ENCODE data around the gene PSMD1. TPM values are rescaled to one million over a fixed set of nuclear protein-coding genes. Genes with fewer than 3 reads are reported as not detected.
A peak's percentile ranks its signal among the peaks of the same experiment; 100 is the strongest.

Gene PSMD1
- total RNA-seq, 1 donor from 2014 or later = 132 TPM

GRCh38 chr2:231152800-231153557 lies 96.3 kb downstream of the PSMD1 start:
- H3K27ac ChIP-seq = no peak overlapping the region
- no peak overlapping the region for H3K4me3 ChIP-seq
- H3K36me3 Mint-ChIP-seq = peaks cover 3% of the 10 kb centered on the region
- no peak overlapping the region for H2AFZ ChIP-seq (replicated peaks)
- peaks cover 12% of the 10 kb centered on the region for H3K36me3 ChIP-seq
- H3K27me3 Mint-ChIP-seq (ENCODE audit: insufficient read depth, low read depth) = peaks cover 2% of the 10 kb centered on the region
- no peak overlapping the region for H3K4me2 ChIP-seq
- TF ChIP-seq EZH2phosphoT487 (IDR thresholded peaks at IDR 0.05) = no peak
- TF ChIP-seq CTCF (IDR thresholded peaks at IDR 0.05) = no peak
- no peak for TF ChIP-seq EZH2 (IDR thresholded peaks at IDR 0.05)
- H3K9ac ChIP-seq = no peak overlapping the region
- peaks cover 5% of the 10 kb centered on the region for H3F3A ChIP-seq (ENCODE audit: low read depth)
- no peaks in the 10 kb centered on the region for H3K79me2 ChIP-seq (ENCODE audit: low read depth)
- no peaks in the 10 kb centered on the region for H3K9me3 Mint-ChIP-seq
- no peaks in the 10 kb centered on the region for H3K27me3 ChIP-seq
- H3K4me1 Mint-ChIP-seq = no peaks in the 10 kb centered on the region
- H3K4me1 ChIP-seq = no peaks in the 10 kb centered on the region
- H3K9me3 ChIP-seq (ENCODE audit: low read depth) = no peaks in the 10 kb centered on the region
- no peak for DNase-seq (ENCODE audit: low spot score)
- no peak overlapping the region for H3K27ac Mint-ChIP-seq
- no peak overlapping the region for H3K4me3 Mint-ChIP-seq
- no peaks in the 10 kb centered on the region for H4K20me1 ChIP-seq (ENCODE audit: low read depth)

DNA sequence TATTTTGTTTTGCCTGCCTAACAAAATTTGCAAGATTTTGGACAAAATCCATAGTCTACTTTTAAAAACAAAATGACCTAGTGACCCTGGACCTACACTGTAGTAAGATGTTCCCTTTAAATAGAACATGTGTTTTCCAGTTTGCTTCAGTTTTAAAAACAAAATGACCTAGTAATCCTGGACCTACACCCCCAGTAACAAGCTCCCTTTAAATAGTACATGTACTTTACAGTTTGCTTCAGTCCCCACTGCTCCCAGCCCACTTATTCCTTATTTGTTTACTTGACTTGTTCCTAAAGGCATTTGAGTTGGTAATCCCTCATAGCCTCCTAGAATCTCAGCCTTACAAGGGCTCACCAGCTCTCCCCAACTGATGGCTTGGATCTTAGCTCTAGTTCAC lies 102.6 kb downstream of the PSMD1 start:
- peaks cover 2% of the 10 kb centered on the region for H3K27me3 Mint-ChIP-seq (ENCODE audit: insufficient read depth, low read depth)
- no peaks in the 10 kb centered on the region for H3K79me2 ChIP-seq (ENCODE audit: low read depth)
- no peaks in the 10 kb centered on the region for H3K4me1 Mint-ChIP-seq
- no peak overlapping the region for H3K4me3 Mint-ChIP-seq
- H3K9me3 ChIP-seq (ENCODE audit: low read depth) = no peaks in the 10 kb centered on the region
- no peak for DNase-seq (ENCODE audit: low spot score)
- H3K27me3 ChIP-seq = no peaks in the 10 kb centered on the region
- peaks cover 5% of the 10 kb centered on the region for H3F3A ChIP-seq (ENCODE audit: low read depth)
- no peak overlapping the region for H2AFZ ChIP-seq (replicated peaks)
- no peak overlapping the region for H3K9ac ChIP-seq
- no peak overlapping the region for H3K4me2 ChIP-seq
- H4K20me1 ChIP-seq (ENCODE audit: low read depth) = no peaks in the 10 kb centered on the region
- H3K27ac ChIP-seq = no peak overlapping the region
- H3K36me3 ChIP-seq = peaks cover 9% of the 10 kb centered on the region
- no peaks in the 10 kb centered on the region for H3K9me3 Mint-ChIP-seq
- H3K4me3 ChIP-seq = no peak overlapping the region
- peaks cover 9% of the 10 kb centered on the region for H3K36me3 Mint-ChIP-seq
- H3K27ac Mint-ChIP-seq = no peak overlapping the region
- no peak for TF ChIP-seq EZH2 (IDR thresholded peaks at IDR 0.05)
- TF ChIP-seq EZH2phosphoT487 (IDR thresholded peaks at IDR 0.05) = no peak
- TF ChIP-seq CTCF (IDR thresholded peaks at IDR 0.05) = no peak
- H3K4me1 ChIP-seq = no peaks in the 10 kb centered on the region

DNA sequence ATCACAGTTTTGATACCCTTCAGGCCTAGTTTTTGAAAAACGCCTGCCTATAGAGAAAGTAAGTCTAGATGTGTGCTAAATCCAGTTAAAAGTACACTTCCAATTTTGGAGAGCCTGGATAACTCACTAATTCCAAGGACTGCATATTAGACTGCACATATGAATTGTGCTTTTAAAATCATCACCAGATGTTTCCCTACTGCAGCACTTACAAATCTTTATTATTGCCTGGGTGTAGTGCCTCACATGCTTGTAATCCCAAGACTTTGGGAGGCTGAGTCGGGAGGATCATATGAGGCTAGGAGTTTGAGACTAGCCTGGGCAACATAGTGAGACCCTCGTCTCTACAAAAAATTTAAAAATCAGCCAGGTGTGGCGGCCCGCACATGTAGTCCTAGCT lies 104.0 kb downstream of the PSMD1 start:
- H3K9ac ChIP-seq = no peak overlapping the region
- H4K20me1 ChIP-seq (ENCODE audit: low read depth) = no peaks in the 10 kb centered on the region
- no peak overlapping the region for H2AFZ ChIP-seq (replicated peaks)
- H3K4me3 ChIP-seq = no peak overlapping the region
- Mint-ChIP-seq H3K27me3 (ENCODE audit: insufficient read depth, low read depth) (peaks cover 2% of the 10 kb centered on the region), H3K36me3 (peaks cover 9% of the 10 kb centered on the region), H3K27ac (no peak overlapping the region), H3K4me1 (no peaks in the 10 kb centered on the region), H3K9me3 (no peaks in the 10 kb centered on the region), H3K4me3 (no peak overlapping the region)
- no peaks in the 10 kb centered on the region for H3K9me3 ChIP-seq (ENCODE audit: low read depth)
- H3K27ac ChIP-seq = no peak overlapping the region
- no peak for DNase-seq (ENCODE audit: low spot score)
- H3K36me3 ChIP-seq = no peaks in the 10 kb centered on the region
- H3K27me3 ChIP-seq = no peaks in the 10 kb centered on the region
- no peak for TF ChIP-seq EZH2phosphoT487 (IDR thresholded peaks at IDR 0.05)
- H3K79me2 ChIP-seq (ENCODE audit: low read depth) = no peaks in the 10 kb centered on the region
- H3K4me1 ChIP-seq = no peaks in the 10 kb centered on the region
- H3F3A ChIP-seq (ENCODE audit: low read depth) = peaks cover 5% of the 10 kb centered on the region
- no peak overlapping the region for H3K4me2 ChIP-seq

GRCh38 chr2:231161252-231161839 lies 104.7 kb downstream of the PSMD1 start:
- DNase-seq (ENCODE audit: low spot score) = no peak
- peaks cover 9% of the 10 kb centered on the region for H3K36me3 Mint-ChIP-seq
- Histone ChIP-seq H3K4me3 (no peak overlapping the region), H3K36me3 (no peaks in the 10 kb centered on the region), H3K27ac (no peak overlapping the region), H3K27me3 (no peaks in the 10 kb centered on the region), H3K9me3 (ENCODE audit: low read depth) (no peaks in the 10 kb centered on the region), H4K20me1 (ENCODE audit: low read depth) (no peaks in the 10 kb centered on the region), H3K4me1 (no peaks in the 10 kb centered on the region), H2AFZ (replicated peaks) (no peak overlapping the region), H3K9ac (no peak overlapping the region), H3K4me2 (no peak overlapping the region), H3F3A (ENCODE audit: low read depth) (peaks cover 5% of the 10 kb centered on the region), H3K79me2 (ENCODE audit: low read depth) (no peaks in the 10 kb centered on the region)
- peak overlapping the region; percentile 46 for H3K27ac Mint-ChIP-seq
- H3K27me3 Mint-ChIP-seq (ENCODE audit: insufficient read depth, low read depth) = peaks cover 2% of the 10 kb centered on the region
- no peak overlapping the region for H3K4me3 Mint-ChIP-seq
- TF ChIP-seq CTCF (IDR thresholded peaks at IDR 0.05) (no peak), EZH2phosphoT487 (IDR thresholded peaks at IDR 0.05) (no peak), EZH2 (IDR thresholded peaks at IDR 0.05) (no peak)
- no peaks in the 10 kb centered on the region for H3K4me1 Mint-ChIP-seq
- H3K9me3 Mint-ChIP-seq = no peaks in the 10 kb centered on the region

All from neural progenitor cell (in vitro differentiated cells).